Mesenteric fat pad (tissue), 1 donor: ENCODE results near the gene MAPK4. TPM values are rescaled to one million over a fixed set of nuclear protein-coding genes. Genes with fewer than 3 reads are reported as not detected.
"Not testable (repeated sequence)": the region's sequence is repeated elsewhere in the genome, so short reads cannot be mapped to it uniquely, and the experiment has no call there.

Source experiments
- DNase-seq: peaks from one replicate; pipeline ENCODE4 v3.0.0-alpha.2; 2020; ENCODE audit warnings: low spot score
- total RNA-seq: library from RNA; stranded (reverse); fragmentation: NEBNext Ultra II Directional; extraction: Animal tissue kit (Norgen Biotek cat#: 25700); gene quantifications from one replicate; pipeline ENCODE4 v1.2.1, GENCODE V29; 2021
- donor health status: DM: yes; HTN: yes; CAD: no.

The MAPK4 gene
- total RNA-seq, 1 donor from 2014 or later, result not detected

- DNase-seq, result peak; percentile 49
These were observed 119.8 kb downstream of the MAPK4 start for GRCh38 chr18:50679656-50680055.

DNA sequence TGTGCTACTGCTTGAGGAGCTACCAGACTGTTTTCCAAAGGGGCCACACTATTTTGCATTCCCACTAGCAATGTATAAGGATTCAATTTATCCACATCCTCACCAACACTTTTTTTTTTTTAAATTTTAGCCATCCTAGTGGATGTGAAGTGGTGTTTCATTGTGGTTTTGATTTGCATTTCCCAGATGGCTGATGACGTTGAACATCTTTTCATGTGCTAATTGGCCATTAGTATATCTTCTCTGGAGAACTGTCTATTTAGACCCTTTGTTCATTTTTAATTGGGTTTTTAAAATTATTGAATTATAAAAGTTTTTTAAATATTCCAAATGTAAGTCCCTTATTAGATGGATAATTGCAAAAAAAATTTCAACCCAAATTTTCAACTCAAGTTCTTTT is 121.1 kb downstream of the MAPK4 start:
- no peak for DNase-seq

DNA sequence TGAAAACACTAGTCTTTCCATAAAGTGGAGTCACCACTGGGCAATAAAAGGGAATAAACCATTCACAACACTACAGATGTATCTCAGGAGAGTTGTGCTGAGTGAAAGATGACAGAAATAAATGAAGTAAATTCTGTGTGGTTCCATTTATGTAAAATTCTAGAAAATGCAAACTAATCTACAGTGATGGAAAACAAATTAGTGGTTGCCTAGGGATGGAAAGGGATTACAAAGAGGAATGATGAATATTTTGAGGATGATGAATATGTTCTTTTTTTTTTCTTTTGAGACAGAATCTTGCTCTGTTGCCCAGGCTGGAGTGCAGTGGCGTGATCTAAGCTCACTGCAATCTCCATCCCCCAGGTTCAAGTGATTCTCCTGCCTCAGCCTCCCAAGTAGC is 123.0 kb downstream of the MAPK4 start:
- no peak for DNase-seq

DNA sequence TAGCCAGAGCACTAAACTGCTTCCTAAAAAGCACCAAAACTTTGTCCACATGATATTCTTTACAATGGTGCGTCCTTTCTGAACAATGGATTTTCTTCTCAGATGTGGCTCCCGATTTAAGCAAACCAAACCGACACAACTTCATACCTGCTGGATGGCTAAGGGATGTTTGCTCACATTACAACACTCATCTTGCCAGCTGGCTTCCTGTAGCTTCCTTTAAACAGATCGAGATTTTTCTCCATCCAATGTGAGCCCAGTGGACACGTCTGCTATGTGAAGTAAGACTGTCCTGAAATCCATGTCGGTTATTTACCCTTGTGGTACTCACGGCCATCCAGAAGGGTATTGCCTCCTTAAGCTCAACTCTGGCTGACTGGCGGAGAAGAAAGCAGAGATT is 126.5 kb downstream of the MAPK4 start:
- DNase-seq, result no peak

DNA sequence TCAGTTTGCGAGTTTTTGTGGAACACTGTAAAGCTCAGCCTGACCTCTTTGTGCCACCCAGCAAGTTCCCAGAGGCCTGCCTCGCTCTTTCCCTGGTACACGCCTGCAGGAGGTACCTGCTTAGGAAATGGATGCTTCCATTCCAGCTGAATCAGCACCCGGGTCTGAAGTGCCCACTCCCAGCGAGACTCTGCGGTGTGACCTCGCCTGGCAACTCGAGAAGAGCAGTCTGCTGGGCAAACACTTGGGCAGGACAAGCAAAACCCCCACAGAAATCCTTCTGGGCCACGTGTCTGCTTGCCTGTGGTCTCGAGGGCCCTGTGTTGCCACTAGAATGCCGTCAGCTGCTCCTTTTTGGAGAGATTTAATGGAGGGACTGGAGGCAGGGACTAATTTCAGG is 127.6 kb downstream of the MAPK4 start:
- peak; percentile 72 for DNase-seq

DNA sequence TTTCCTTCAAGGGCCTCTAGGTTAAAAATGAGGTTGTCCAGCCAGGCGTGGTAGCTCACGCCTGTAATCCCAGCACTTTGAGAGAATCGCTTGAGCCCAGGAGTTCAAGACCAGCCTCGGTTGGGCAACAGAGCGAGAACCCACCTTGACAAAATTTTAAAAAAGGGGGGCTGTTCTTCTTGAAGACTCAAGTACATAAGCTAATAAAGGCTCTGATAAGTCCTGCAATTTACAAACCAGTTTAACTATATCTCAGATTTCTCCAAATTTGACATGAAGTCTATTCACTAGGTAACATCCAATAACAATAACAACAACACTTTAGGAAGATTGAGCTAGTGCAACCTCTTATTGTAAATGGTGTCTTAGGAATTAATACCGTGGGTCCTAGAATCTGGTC is 129.7 kb downstream of the MAPK4 start:
- no peak for DNase-seq

DNA sequence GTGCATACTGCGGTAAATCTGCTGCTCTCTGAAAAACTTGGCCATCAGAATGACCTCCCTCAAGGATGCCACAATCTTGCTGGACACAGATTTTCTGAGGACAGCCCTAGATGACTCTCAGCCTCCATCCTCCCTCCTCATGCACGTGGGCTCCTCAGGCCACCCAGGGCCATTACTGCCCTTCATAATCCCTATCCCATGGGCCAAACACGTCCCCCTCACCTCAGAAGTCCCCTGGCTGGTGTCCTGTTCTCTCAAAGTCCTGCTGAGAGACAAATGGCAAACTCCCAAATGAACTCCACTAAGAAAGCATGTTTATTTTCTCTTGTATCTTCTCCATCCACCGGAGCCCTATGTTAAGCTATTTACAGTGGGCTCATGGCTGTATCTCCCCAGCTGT is 134.3 kb downstream of the MAPK4 start:
- DNase-seq, result peak; percentile 45

DNA sequence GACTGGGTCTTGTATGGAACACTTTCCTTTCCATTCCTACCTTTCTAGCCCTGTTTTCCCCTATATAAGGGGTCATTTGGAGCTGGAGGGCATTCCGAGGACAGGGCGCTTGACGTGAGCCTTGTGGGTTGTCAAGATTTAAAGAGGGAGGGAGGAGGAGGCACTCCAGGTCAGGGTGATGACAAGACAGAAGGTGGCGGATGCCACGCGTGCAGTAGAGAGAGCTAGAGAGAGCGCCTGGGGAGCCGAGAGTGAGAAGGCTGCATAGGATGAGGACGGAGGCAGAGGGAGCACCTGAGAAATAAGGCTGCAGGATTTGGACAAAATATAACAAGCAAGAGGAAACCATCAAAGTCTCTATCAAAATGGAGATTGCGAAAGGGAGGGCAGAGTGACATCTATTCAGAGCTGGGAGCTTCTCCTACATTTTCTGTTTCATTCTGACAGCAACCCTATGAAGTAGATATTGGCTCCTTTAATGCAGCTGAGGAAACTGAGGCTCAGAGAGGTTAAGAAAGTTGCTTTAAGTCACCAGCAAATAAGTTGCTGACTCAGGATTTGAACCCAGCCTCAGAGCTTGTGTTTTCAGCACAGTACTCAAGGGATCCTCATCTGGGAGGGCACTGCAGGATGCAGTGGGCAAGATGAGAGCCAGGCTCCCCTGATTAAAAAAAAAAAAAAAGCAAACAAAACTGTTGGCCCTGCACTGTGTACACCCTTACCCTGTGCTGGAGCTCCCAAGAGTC is 135.7 kb downstream of the MAPK4 start:
- DNase-seq, result peak; percentile 14

DNA sequence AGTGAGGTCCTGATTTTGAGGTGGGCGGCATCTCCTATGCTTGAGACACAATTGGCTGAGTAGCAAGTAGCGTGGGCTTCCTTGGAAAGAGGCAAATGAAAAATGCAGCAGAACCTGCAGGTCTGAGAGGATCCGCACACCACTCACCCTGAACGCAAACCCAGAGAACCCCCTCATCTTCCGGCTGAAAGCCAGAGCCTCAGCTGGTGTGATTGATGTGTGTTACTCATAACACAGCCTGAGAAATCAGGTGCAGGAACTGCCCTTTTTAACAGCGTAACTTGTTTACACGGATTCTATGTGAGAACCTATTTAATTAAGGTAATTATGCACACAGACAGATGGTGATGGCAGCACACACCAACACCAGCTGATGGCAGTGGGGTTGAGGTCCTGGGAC is 136.5 kb downstream of the MAPK4 start:
- no peak for DNase-seq

DNA sequence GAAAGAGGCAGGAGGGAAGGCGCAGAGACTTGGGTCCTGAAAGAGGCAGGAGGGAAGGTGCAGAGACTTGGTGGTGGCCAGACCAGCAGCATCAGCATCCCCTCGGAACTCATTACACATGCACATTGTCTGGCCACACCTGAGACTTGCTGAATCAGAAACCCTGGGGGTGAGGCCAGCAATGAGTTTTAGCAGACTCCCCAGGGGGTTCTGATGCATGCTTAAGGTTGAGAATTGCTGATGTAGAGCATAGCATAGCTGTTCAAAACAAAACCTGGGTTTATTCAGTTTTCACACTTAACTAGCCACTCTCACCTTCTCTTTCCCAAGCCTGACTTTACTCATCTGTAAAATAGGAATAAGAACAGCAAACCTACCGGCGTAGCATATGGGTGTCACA is 137.0 kb downstream of the MAPK4 start:
- peak; percentile 83 for DNase-seq

DNA sequence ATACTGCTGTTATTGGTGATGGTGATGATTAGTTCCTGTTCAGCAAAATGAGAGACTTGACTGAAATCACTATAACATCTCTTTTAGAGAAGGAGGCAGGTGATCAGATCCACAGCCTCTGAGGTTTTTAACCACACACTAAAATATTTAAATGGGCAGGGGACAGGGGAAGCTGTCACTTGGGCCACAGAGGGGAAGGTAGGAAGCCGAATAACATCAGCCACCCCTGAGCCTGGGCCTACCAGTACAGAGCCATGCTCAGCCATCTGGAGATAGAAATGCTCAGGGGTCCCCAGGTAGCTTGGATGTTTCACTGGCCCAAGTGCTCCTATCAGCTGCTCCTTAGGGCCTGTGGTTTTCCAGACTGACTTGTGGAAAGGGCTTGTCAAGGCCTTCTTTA is 137.6 kb downstream of the MAPK4 start:
- DNase-seq, result peak; percentile 55

- DNase-seq, result peak; percentile 9
These were observed 140.6 kb downstream of the MAPK4 start for GRCh38 chr18:50700245-50701165.

- DNase-seq, result no peak
These were observed 144.6 kb downstream of the MAPK4 start for GRCh38 chr18:50704357-50704940.

DNA sequence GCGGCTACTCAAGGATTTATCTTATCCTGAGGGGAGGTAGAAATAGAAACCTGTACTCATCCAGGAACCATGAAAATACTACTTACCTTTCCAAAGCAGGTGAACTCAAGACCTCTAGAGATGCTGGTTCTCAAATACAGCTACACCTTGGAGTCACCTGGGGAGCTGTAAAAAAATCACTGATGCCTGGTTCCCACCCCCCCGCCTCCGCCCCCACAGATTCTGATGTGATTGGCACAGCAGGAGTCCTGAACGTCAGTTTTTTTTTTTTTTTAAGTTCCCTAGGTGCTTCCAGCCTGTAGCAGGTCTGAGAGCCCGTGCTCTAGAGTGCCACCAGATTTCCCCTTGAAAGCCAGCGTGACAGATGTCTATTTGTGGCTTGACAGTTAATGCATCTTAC is 146.3 kb downstream of the MAPK4 start:
- no peak for DNase-seq

DNA sequence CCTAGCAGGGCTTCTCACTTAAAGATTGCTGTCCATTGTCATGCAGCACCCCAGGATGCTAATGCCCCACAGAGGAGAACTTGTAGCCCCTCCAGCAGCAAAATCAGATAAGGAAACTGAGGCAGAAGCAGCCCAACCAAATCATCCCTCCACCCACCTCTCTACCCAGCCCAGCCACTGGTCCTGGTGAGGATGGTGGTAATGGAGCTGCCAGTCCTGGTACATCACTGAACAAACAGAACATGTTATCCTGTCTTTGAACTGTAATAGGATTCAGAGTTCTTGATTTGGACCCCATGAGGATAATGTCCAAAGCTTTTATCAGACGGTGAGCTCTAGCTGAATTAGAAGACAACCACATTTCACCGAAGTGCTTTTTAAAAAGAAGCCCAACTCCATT is 146.8 kb downstream of the MAPK4 start:
- DNase-seq, result no peak

DNA sequence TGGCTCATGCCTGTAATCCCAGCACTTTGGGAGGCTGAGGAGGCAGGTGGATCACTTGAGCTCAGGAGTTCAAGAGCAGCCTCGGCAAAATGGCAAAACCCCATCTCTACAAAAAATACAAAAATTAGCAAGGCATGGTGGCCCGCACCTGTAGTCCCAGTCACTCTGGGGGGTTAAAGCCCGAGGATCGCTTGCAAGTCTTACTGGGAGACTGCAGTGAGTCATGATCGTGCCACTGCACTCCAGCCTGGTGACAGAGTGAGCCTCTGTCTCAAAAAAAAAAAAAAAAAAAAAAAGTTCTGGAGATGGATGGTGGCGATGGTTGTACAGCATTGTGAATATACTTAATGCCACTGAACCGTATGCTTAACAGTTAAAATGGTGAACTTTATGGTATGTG is 147.4 kb downstream of the MAPK4 start:
- not testable (repeated sequence) for DNase-seq

GRCh38 chr18:50707855-50708469 is 148.1 kb downstream of the MAPK4 start:
- DNase-seq, result no peak

- no peak for DNase-seq
These were observed 149.3 kb downstream of the MAPK4 start for GRCh38 chr18:50709193-50709592.

DNA sequence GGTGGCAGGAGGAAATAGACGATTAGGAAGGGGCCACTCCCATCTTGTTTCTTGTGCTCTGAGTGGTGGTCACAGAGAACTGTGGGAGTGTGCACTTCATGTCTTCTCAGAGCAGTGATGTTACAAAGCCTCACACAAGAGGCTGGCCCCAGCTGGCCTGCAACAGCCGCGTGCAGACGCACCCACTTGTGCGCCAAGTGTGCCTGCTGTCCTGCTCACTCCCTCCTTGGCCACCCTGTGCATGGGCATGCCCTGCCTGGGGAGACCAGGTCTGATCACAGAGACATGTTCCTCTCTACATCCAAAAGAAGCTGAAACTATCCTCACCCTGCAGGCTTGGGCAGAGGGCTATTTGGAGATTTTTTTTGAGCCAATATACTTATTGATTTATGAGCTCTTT is 151.5 kb downstream of the MAPK4 start:
- DNase-seq, result no peak

GRCh38 chr18:50715919-50716318 is 156.0 kb downstream of the MAPK4 start:
- no peak for DNase-seq

GRCh38 chr18:50716902-50717301 is 157.0 kb downstream of the MAPK4 start:
- no peak for DNase-seq

DNA sequence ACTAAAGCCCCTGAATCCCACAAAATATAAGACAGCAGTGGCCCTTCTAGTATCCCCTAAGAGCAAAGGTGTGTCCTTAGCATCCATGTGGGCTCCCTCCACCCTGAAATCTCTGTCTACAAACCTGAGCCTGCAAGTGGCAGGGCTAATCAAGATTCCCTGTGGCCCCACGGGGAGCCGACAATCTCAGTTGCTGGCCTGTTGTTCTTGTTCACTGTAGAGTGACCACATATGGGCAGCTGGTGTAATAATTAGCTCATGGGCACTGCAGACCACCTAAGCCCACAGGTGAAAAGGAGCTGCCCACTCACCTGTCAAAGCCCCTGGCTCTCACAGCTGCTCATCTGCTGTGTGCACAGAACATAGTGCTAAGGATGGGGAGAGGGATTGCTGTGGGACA is 157.7 kb downstream of the MAPK4 start:
- DNase-seq, result no peak
